Muscle of leg (tissue), 11 donors: ENCODE results near the gene MSANTD2. TPM values are rescaled to one million over a fixed set of nuclear protein-coding genes. Genes with fewer than 3 reads are reported as not detected.
A peak's percentile ranks its signal among the peaks of the same experiment; 100 is the strongest.

Experiments used
- DNase-seq: peaks from one replicate; pipeline ENCODE4 v3.0.0; 2013
- H3K27ac ChIP-seq: one replicate; pipeline ENCODE4 v1.5.1; 2013; ENCODE audit warnings: mild to moderate bottlenecking, low read length, control low read depth
- H3K27me3 ChIP-seq: one replicate; pipeline ENCODE4 v1.6.1; 2013; ENCODE audit warnings: low read length; ENCODE audit not compliant: control insufficient read depth, insufficient read depth
- H3K36me3 ChIP-seq: one replicate; pipeline ENCODE4 v1.6.1; 2013; ENCODE audit warnings: low read length; ENCODE audit not compliant: control insufficient read depth, insufficient read depth
- H3K4me1 ChIP-seq: one replicate; pipeline ENCODE4 v1.6.1; 2013; ENCODE audit warnings: low read length; ENCODE audit not compliant: control insufficient read depth, insufficient read depth
- H3K4me3 ChIP-seq: one replicate; pipeline ENCODE4 v1.5.1; 2013; ENCODE audit warnings: low read length, control low read depth
- H3K9me3 ChIP-seq: replicated peaks from 2 replicates; pipeline ENCODE4 v1.6.1; 2013; ENCODE audit warnings: low read depth, low read length; ENCODE audit not compliant: control insufficient read depth
- WGBS: methylation state at CpG from one replicate; pipeline ENCODE4 v1.1.5; 2013; ENCODE audit warnings: missing lambda C conversion rate; ENCODE audit not compliant: insufficient coverage; 5-methylcytosine and 5-hydroxymethylcytosine counted together
- polyA plus RNA-seq, 8 donors: library from polyadenylated mRNA; unstranded; fragments of 120-200 nt; gene quantifications; one replicate each; pipeline versions ENCODE4 v1.2.1 to v1.2.3, GENCODE V29; 2013; ENCODE audit warnings: inconsistent platforms in 1 of 8, low replicate concordance in 1 of 8; ENCODE audit not compliant: insufficient read length in 8 of 8, insufficient read depth in 1 of 8
- total RNA-seq: library from RNA; stranded (reverse); fragments of 120-200 nt; gene quantifications from one replicate; pipeline ENCODE4 v1.2.4, GENCODE V29; 2013

The MSANTD2 gene
- total and polyA plus RNA-seq, 9 donors = 11.5 to 18.7 (median 13.4) TPM

DNA sequence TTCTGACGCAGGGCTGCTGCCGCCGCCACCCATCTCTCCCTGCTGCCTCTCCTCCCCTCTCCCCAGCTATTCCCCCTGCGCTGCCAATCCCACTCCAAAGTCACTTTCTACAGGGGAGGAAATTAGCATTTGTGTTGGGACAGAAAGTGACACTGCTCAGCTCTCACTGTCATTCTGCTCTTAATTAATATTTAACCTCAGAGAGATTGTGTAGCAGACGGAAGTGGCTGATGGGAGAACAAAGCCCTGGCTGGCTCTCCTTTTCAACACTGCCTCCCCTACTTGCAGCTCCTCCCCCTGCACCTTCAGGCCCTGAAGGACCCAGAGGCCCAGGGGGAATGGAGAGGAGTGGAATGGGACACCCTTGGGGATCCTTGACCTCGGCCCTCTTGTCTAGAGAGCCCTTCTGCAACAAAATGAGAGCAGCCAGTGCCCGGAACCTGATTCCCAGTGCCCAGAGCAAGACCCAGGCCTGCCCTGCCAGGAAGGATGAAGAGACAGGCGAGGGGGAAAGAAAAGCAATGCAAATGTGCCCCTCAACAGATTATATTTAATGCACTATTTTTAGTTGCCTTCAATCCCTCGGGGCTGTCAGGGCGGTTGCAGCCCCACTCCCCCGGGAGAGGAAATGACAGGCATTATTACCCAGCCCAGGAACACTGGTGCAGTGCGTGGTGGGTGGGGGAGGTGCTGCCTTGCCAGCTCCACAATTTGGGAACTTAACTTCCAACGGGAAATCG lies 75.1 kb downstream of the MSANTD2 start:
- no peak overlapping the region for H3K4me3 ChIP-seq
- H3K27ac ChIP-seq = no peak overlapping the region
- 9% methylated on average over 4 of the region's 14 CpGs for WGBS
- no peaks in the 10 kb centered on the region for H3K9me3 ChIP-seq
- H3K27me3 ChIP-seq = peaks cover 67% of the 10 kb centered on the region
- no peaks in the 10 kb centered on the region for H3K36me3 ChIP-seq
- H3K4me1 ChIP-seq = peaks cover 6% of the 10 kb centered on the region
- DNase-seq = no peak

DNA sequence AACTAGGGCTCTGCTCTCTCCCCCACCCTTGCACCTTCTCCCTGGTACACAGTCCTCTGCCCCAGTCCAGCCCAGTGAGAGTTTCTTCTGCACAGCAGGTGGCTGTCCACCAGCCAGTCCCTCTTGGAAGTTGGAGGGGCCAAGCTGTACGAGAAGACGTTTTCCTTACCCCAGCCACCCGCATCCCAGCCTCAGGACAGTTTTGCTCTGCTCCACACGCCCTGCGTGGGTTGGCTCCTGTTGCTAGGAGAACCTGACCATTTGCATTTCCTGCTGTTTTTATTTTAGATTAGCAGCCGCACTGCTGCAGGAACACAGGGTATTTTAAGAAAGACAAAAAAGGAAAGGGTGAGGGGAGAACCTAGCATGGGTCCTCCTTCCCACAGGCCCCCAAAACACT lies 78.0 kb downstream of the MSANTD2 start:
- peaks cover 20% of the 10 kb centered on the region for H3K4me1 ChIP-seq
- peaks cover 86% of the 10 kb centered on the region for H3K27me3 ChIP-seq
- no peak for DNase-seq
- H3K36me3 ChIP-seq = no peaks in the 10 kb centered on the region
- H3K4me3 ChIP-seq = no peak overlapping the region
- WGBS = 61% methylated on average over 3 of the region's 6 CpGs
- H3K9me3 ChIP-seq = no peaks in the 10 kb centered on the region
- no peak overlapping the region for H3K27ac ChIP-seq

DNA sequence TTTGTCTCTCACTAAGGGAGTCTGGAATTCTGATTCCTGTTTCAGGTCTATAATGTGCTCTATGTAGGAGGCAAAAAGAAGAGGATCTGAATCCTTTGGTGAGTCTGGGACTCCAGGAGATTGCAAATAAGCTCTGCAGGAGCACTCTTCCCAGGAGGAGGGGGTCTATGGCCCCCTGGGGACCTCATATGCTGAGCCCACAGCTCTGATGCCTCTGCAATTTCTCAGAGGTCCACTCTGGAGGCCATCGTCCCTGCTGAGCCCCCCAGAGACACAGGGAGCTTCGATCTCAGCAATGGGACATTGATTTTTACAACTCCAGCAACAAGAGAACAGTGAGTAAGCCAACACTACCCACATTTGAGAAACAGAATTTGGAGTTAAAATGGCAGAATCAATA lies 80.7 kb downstream of the MSANTD2 start:
- 30% methylated on average over 2 of the region's 2 CpGs for WGBS
- H3K9me3 ChIP-seq = no peaks in the 10 kb centered on the region
- H3K27me3 ChIP-seq = peaks cover 79% of the 10 kb centered on the region
- DNase-seq = no peak
- H3K36me3 ChIP-seq = no peaks in the 10 kb centered on the region
- no peak overlapping the region for H3K4me3 ChIP-seq
- no peak overlapping the region for H3K27ac ChIP-seq
- peaks cover 14% of the 10 kb centered on the region for H3K4me1 ChIP-seq

DNA sequence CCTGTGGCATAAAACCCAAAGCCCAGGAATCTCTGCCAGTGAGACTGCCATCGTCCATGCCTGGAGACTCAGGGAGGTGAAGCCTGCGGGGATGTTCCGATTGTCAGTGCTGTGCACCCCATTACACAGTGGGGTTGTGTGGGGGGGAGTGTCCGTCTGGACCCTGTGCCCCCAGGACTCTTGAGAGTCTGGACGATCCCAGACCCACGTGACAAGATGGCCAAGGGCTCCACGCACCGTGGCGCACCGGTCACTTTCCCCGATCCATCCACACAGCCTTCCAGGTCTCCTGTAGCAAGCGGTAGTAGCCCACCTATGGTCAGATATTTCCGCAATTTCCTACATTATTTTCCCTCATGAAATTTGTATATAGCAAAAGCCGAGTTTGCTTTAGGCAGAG lies 81.4 kb downstream of the MSANTD2 start:
- H3K9me3 ChIP-seq = no peaks in the 10 kb centered on the region
- peaks cover 14% of the 10 kb centered on the region for H3K4me1 ChIP-seq
- 11% methylated on average over 5 of the region's 14 CpGs for WGBS
- peaks cover 74% of the 10 kb centered on the region for H3K27me3 ChIP-seq
- H3K4me3 ChIP-seq = no peak overlapping the region
- DNase-seq = no peak
- H3K36me3 ChIP-seq = no peaks in the 10 kb centered on the region
- H3K27ac ChIP-seq = no peak overlapping the region

DNA sequence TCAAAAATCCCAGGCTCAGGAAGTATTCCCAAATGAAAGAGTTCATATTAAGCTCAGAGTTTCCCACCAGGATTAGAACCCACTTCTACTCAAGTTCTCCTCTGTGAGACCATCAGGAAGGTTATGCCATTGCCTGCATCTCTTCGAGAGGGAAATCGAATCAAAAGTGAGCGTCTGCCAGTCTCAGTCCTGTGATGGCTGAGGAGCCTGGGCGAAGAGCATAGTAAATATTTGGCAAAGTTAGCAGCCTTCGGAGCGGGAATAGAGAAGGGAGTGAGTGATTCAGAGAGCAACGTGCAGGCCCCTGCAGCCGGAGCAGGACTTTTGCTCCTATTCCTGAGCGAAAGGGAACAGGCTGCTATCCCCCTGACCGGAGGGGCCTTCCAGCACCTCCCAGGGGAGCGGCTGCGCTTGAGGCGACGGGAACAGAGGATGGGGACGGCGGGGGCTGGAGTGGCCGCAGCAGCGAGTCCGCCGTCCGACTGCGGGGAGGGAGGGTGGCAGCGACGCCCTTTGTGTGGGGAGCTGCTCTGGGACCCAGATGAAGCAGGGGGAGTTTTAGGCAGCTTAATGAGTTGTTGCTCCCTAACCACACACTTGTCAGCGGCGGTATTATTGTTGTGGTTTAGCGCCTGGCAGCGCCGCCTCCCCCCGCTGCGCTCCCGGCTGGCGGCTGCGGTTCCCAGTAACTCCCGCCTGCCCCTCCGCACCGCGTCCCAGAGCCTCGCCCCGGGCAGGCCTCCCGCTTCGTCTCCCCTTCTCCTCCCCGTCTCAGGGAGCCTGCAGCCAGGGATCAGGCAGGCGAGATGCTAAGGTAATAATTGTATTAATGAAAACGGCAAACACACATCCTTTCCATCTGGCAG lies 82.2 kb downstream of the MSANTD2 start:
- DNase-seq = peak; percentile 28

DNA sequence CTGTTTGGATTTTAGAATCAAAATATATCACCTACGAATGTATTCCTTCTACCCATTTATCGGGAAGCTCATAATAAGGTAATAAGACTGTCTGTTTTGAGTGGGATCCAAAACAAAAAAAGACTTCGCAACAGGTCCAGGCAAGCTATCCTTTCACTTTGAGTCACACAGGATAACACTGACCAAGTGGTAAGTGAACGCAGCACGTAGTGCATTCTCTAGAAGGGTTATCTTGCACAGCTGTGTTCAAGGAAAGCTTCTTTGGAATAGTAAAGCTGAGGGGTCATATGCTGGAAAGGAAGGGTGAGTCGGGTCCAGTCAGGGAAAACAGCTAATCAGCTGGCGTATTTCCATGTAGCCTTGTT lies 82.8 kb downstream of the MSANTD2 start:
- peaks cover 14% of the 10 kb centered on the region for H3K4me1 ChIP-seq
- no peaks in the 10 kb centered on the region for H3K36me3 ChIP-seq
- H3K4me3 ChIP-seq = no peak overlapping the region
- no peaks in the 10 kb centered on the region for H3K9me3 ChIP-seq
- 15% methylated on average over 3 of the region's 7 CpGs for WGBS
- no peak for DNase-seq
- no peak overlapping the region for H3K27ac ChIP-seq
- peaks cover 61% of the 10 kb centered on the region for H3K27me3 ChIP-seq

More for the DNA sequence above, 82.2 kb downstream of the MSANTD2 start:
- peaks cover 14% of the 10 kb centered on the region for H3K4me1 ChIP-seq
- H3K4me3 ChIP-seq = peak overlapping the region; percentile 25
- H3K27me3 ChIP-seq = peaks cover 67% of the 10 kb centered on the region
- no peaks in the 10 kb centered on the region for H3K36me3 ChIP-seq
- H3K9me3 ChIP-seq = no peaks in the 10 kb centered on the region
- H3K27ac ChIP-seq = no peak overlapping the region
- WGBS = 1% methylated on average over 32 of the region's 45 CpGs

DNA sequence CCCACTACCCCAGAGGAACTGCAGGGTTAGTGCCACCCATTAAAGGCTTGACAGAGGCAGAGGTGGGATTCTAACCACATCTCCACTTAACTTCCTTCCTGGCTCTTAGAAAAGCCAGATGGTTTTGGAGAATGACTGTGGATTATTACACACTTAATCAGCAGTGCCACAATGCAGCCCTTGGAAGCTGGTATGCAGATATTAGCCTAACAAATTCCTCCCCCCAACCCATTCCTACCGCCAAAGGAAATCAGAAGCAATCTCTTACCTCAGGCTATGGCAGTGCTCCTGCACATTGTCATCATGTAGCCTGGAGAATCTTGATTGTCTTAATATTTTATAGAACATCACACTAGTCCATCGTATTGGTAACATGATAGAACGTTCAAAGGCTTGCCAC lies 83.6 kb downstream of the MSANTD2 start:
- Histone ChIP-seq H3K27me3 (peaks cover 55% of the 10 kb centered on the region), H3K4me1 (peaks cover 14% of the 10 kb centered on the region), H3K36me3 (no peaks in the 10 kb centered on the region), H3K4me3 (no peak overlapping the region), H3K9me3 (no peaks in the 10 kb centered on the region), H3K27ac (no peak overlapping the region)
- no peak for DNase-seq
- no CpG with 5 or more reads among the region's 3 CpGs for WGBS

Other genes with a start within 250 kb of the MSANTD2 start
- 0.22 TPM for gene OR8A1, start 230.4 kb downstream of the MSANTD2 start, total RNA-seq
- under 1 TPM; 0.09 to 0.71 (median 0.26) TPM for gene OR8A1, start 230.4 kb downstream of the MSANTD2 start, polyA plus RNA-seq
- gene PANX3, start 189.0 kb downstream of the MSANTD2 start, total RNA-seq = 0.04 TPM
- under 1 TPM in 1 of 8 donors, not detected in 7; 0.08 TPM for gene PANX3, start 189.0 kb downstream of the MSANTD2 start, polyA plus RNA-seq
- gene TBRG1, start 177.5 kb downstream of the MSANTD2 start, total RNA-seq = 15.8 TPM
- gene TBRG1, start 177.5 kb downstream of the MSANTD2 start, polyA plus RNA-seq = 10 to 100 TPM; 19.1 to 23.4 (median 21.2) TPM
- 4.9 TPM for gene SIAE, start 126.7 kb downstream of the MSANTD2 start, total RNA-seq
- 1 to 10 TPM; 5.5 to 10.0 (median 6.3) TPM for gene SIAE, start 126.7 kb downstream of the MSANTD2 start, polyA plus RNA-seq
- 3.5 TPM for gene SPA17, start 126.5 kb downstream of the MSANTD2 start, total RNA-seq
- gene SPA17, start 126.5 kb downstream of the MSANTD2 start, polyA plus RNA-seq = 1 to 10 TPM; 4.3 to 6.6 (median 4.4) TPM
- 0.66 TPM for gene NRGN, start 60.5 kb downstream of the MSANTD2 start, total RNA-seq
- 1 to 10 TPM; 4.9 to 9.0 (median 6.3) TPM for gene NRGN, start 60.5 kb downstream of the MSANTD2 start, polyA plus RNA-seq
- gene VSIG2, start 48.2 kb downstream of the MSANTD2 start, total RNA-seq = 0.49 TPM
- gene VSIG2, start 48.2 kb downstream of the MSANTD2 start, polyA plus RNA-seq = 1 to 10 TPM in 7 of 8 donors, under 1 TPM in 1; 1.00 to 2.3 (median 1.5) TPM
- gene ESAM, start 38.1 kb downstream of the MSANTD2 start, total RNA-seq = 18.0 TPM
- gene ESAM, start 38.1 kb downstream of the MSANTD2 start, polyA plus RNA-seq = 10 to 100 TPM; 46.2 to 70.3 (median 58.5) TPM
- 18.5 TPM for gene ROBO3, start 65.0 kb upstream of the MSANTD2 start, total RNA-seq
- gene ROBO3, start 65.0 kb upstream of the MSANTD2 start, polyA plus RNA-seq = 10 to 100 TPM; 15.9 to 33.6 (median 26.0) TPM
- gene ROBO4, start 97.5 kb upstream of the MSANTD2 start, total RNA-seq = 17.8 TPM
- 10 to 100 TPM; 23.8 to 40.7 (median 31.9) TPM for gene ROBO4, start 97.5 kb upstream of the MSANTD2 start, polyA plus RNA-seq
- not detected for gene HEPN1, start 118.8 kb upstream of the MSANTD2 start, total RNA-seq
- gene HEPN1, start 118.8 kb upstream of the MSANTD2 start, polyA plus RNA-seq = under 1 TPM in 4 of 8 donors, not detected in 4; 0.10 to 0.15 (median 0.12) TPM
- under 0.01 TPM for gene HEPACAM, start 135.6 kb upstream of the MSANTD2 start, total RNA-seq
- under 1 TPM in 7 of 8 donors, not detected in 1; 0.10 to 0.49 (median 0.19) TPM for gene HEPACAM, start 135.6 kb upstream of the MSANTD2 start, polyA plus RNA-seq
- 4.0 TPM for gene CCDC15, start 153.8 kb upstream of the MSANTD2 start, total RNA-seq
- 1 to 10 TPM; 2.3 to 3.6 (median 3.0) TPM for gene CCDC15, start 153.8 kb upstream of the MSANTD2 start, polyA plus RNA-seq